ENCODE results near the gene MCFD2.

DNA sequence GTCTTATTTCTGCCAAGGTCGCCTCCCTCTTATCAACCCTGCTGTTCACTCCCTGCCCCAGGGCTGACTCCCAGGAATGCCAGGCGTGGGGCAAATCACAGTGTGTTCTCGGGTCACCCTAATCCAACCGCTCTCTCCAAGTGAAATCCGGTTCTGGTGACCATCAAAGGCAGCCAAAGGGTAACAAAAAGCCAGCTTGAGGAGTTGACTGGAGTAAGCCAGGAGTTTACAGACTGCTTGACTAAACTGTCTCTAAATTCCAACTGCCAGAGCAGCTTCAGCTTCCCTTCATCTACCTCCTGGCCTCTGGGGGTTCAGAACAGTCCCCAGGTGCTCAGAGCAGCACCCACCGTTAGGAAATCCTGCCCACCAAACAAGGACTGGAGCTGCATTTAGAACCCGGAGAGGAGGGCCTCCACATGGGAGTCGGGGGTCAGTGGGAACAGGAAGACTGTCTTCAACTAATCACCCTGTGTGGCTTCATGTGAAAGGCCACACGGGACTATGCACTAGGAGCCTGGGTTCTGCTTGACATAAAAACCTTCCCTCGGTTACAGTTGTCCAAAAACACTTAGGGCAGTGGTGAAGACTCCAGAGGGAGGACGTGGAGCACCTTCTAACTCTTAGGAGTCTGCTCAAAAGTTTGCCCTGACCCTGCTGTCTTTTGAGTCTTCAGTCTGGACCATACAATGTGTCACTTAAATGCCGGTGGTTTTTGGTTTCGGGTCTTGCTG is 24.2 kb upstream of the MCFD2 start:
- TF ChIP-seq, protein P1, sequence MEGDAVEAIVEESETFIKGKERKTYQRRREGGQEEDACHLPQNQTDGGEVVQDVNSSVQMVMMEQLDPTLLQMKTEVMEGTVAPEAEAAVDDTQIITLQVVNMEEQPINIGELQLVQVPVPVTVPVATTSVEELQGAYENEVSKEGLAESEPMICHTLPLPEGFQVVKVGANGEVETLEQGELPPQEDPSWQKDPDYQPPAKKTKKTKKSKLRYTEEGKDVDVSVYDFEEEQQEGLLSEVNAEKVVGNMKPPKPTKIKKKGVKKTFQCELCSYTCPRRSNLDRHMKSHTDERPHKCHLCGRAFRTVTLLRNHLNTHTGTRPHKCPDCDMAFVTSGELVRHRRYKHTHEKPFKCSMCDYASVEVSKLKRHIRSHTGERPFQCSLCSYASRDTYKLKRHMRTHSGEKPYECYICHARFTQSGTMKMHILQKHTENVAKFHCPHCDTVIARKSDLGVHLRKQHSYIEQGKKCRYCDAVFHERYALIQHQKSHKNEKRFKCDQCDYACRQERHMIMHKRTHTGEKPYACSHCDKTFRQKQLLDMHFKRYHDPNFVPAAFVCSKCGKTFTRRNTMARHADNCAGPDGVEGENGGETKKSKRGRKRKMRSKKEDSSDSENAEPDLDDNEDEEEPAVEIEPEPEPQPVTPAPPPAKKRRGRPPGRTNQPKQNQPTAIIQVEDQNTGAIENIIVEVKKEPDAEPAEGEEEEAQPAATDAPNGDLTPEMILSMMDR (IDR thresholded peaks at IDR 0.05): no peak
- TF ChIP-seq EZH2 (IDR thresholded peaks at IDR 0.05; ENCODE audit: borderline replicate concordance, insufficient read depth, low read depth, low read length, poor library complexity, severe bottlenecking): no peak

Measured in B cell (primary cell).